Stimulated activated CD4-positive, alpha-beta T cell treated with anti-CD3 and anti-CD28 coated beads, Interleukin-12 subunit alpha, Interleukin-12 subunit beta, amount 100 ng/mL, for 24 hours (primary cell): ENCODE results near the gene NMT2.

Source experiments
- DNase-seq, 2 experiments: peaks; one replicate each; pipeline ENCODE4 v3.0.0-alpha.2; 2020; ENCODE audit warnings: low read depth in 2 of 2

NMT2 gene

GRCh38 chr10:15141136-15142054, 27.1 kb downstream of the NMT2 start:
- peak in 1 of 2 experiments; percentile 27 for DNase-seq

DNA sequence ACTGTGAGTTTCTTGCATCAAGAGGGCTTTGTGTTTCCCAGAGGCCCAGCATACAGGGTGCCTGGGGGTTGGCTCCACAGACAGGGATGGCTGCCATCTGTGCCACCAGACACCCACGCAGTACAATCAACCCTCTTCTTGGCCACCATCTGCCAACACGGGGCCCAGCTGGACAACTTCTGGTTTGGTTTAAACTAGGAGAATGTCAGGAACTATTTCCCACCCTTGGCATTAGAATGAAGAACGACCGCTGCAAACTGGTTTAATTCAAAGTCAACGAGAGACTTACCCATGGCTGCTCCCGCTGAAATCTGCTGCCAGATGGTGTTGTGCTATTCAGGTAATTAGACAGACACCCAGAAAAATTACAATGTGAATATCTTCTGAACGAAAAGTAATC, 27.8 kb downstream of the NMT2 start:
- no peak for DNase-seq

GRCh38 chr10:15137636-15138035, 30.9 kb downstream of the NMT2 start:
- no peak for DNase-seq

- DNase-seq = no peak
Measured at GRCh38 chr10:15137036-15137359, 31.5 kb downstream of the NMT2 start.

DNA sequence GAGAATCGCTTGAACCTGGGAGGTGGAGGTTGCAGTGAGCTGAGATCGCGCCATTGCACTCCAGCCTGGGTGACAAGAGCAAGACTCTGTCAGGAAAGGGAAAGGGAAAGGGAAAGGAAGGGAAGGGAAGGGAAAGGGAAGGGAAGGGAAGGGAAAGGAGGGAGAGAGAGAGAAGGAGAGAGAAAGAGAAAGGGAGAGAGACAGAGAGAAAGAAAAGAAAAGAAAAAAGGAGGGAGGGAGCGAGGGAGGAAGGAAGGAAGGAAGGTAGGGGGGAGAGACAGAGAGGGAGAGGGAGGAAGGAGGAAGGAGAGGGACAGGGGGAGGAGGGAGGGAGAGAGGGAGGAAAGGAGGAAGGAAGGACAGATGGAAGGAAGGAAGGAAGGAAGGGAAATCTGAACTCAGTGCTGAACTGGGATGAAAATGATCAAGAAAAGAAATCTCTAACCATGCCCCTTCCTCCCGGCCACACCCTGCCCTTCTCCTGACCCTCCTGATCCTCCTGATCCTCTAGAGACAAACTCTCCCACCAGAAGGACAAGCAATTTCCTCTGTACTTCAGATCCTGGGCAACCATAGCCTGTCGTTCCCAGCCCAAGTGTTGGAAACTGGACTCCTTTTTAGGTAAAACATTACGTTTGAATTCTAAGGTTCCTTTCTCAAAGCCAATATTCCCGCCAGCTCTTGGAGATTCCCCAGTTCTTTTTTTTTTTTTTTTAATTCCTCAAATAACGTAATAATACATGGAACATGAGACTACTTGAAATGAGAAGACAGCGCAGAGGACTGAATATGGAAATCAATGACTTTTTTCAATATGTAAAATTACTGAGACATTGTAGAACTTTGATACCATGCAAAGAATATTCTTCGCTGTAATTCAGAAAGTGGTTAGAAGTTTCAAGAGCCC, 32.1 kb downstream of the NMT2 start:
- no peak for DNase-seq

DNA sequence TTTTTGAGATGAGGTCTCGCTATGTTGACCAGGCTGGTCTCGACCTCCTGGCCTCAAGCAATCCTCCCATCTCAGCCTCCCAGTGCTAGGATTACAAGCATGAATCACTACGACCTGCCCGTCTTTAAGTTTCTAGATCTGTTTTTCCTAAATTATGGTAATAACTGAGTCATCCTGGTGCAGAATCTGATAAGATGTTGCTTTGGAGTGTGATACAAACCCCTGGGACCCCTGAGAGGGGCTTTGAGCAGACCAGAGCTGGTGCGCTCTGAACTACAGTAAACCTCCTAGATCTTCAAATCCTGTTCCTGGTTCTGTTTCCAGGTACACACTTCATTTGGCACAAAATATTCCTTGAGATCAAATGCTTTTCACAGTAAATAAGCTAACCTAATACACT, 37.2 kb downstream of the NMT2 start:
- DNase-seq = no peak

GRCh38 chr10:15124908-15125307, 43.6 kb downstream of the NMT2 start:
- no peak for DNase-seq

- no peak for DNase-seq
Measured at GRCh38 chr10:15124190-15124589, 44.3 kb downstream of the NMT2 start.

- DNase-seq = no peak
Measured at GRCh38 chr10:15123749-15124184, 44.7 kb downstream of the NMT2 start.

DNA sequence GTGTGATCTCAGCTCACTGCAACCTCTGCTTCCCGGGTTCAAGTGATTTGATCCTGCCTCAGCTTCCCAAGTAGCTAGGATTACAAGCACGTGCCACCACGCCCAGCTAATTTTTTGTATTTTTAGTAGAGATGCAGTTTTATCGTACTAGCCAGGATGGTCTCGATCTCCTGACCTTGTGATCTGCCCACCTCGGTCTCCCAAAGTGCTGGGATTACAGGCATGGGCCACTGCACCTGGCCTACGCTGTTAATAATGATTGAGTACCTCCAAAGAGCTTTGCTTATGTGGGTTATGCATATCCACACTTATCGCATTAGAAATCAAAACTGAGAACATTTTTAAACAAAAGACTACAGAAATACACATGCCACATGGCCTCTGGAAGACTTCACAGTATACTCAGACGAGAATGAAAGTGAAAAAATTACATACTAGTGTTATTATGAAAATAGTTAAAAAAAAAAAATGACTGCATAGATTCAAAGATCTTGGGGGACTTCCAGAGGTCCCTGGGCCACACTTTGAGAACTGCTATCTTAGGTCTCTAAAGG, 45.9 kb downstream of the NMT2 start:
- DNase-seq = no peak

GRCh38 chr10:15121707-15122106, 46.8 kb downstream of the NMT2 start:
- no peak for DNase-seq

- DNase-seq = no peak
Measured at GRCh38 chr10:15120523-15120922, 48.0 kb downstream of the NMT2 start.

DNA sequence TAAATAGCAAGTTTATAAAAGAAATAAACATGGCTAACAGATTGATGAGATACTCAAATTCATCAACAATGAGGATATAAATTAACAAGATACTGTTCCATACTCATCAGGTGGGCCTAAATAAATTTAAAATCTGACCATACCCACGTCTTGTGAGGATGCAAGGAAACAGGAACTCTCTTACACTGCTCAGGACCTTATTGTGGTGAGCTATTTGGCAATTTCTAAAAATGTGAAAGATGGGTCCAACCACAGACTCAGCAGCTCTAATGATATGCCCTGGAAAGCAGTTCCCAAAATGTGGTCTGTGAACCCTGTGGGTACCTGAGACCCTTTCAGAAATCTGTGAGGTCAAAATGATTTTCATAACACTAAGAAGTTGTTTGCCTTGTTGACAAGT, 49.9 kb downstream of the NMT2 start:
- DNase-seq = no peak

GRCh38 chr10:15116225-15116624, 52.3 kb downstream of the NMT2 start:
- DNase-seq = no peak

DNA sequence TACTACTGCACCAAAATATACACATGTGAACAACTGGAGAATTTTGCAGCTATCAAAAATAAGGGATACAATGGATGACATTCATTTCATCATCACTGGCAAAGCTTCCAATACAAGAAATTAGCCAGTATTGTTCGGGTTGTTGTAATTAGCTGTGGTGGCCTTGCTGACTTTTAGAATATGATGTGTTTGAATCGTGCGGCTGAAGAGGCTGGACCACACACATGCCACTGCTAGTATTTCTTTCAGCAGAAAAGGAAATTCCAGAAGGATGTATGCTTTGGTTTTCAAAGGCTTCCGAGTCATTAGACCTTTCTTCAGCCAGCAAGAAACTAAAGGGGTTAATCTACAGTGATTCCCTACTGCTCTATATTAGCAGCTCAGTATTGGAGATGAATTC, 54.7 kb downstream of the NMT2 start:
- DNase-seq = no peak

- DNase-seq = no peak
Measured at GRCh38 chr10:15112657-15113056, 55.8 kb downstream of the NMT2 start.

GRCh38 chr10:15106352-15107013, 62.0 kb downstream of the NMT2 start:
- DNase-seq = peak; percentile 37 to 65

DNA sequence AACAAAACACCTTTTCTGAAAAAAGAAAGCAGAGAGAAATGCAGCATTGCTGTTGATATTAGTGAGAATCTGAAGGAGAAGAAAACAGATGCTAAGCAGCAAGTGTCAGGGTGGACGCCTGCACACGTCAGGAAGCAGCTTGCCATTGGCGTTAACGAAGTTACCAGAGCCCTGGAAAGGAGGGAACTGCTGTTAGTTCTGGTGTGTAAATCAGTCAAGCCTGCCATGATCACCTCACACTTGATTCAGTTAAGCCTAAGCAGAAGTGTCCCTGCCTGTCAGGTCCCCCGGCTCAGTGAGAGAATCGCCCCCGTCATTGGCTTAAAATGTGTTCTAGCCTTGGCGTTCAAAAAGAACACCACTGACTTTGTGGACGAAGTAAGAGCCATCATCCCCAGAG, 65.0 kb downstream of the NMT2 start:
- no peak for DNase-seq

GRCh38 chr10:15099886-15100285, 68.6 kb downstream of the NMT2 start:
- DNase-seq = no peak

DNA sequence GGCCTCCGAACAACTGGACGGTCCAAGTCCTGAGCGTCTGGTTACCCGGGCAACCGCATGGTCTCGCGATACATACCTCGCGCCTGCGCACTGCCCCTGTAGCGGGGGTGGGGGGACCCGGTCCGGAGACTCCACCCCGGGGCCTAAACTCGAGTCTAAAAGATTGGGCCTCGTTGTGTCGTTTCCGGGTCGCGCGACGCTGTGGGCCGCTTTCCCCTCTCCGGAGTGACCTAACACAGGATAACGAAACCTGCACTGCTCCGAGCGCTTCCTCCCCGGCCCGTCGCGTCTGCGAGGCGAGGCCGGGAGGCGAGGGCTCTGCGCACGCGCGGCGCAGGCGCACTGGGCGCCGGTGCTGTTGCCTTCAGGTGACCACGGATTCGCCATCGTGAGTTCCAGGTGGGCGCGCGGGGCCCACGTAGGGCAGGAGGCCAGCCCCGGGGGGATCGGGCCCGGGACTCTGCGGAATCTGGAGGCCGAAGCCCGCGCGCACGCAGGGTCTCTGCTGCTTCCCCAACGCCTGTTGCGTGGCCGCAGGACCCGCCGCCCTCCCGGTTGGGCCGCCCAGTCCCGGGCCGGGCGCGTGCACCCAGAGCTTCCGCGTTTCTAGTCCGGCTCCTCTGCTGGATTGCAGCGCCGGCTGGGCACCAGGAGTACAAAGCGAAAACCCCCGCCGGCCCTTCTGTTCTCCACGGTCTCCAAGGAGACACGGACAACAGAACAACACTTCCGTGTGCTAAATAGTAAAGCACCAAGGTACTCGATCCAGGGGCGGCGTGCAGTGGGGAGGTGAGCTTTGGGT, 71.3 kb downstream of the NMT2 start, which contains the start of gene RPP38:
Gene RPP38, plus strand, starts transcription at position 345 of the 802 bp plus-strand sequence. CDS start 5,960 bp downstream, outside the sequence.
- DNase-seq = peak; percentile 93 to 95

DNA sequence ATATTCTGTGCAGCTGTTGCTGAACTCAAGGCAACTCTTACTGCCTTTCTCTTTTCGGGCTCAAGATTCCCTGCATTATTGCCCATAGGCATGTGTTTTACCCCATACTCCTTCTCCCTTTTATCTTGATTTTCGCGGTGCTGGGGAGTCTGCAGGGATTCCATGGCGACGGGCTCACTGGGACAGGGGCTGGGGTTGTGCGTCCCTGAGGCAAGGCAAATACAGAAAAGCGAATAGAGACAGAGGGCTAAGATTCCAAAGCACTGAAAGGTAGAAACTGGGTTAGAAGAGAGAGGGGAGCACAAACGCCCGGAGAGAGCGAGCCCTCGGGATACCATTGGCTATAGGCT, 71.9 kb downstream of the NMT2 start:
- no peak for DNase-seq
